Natural killer cell treated with Interleukin-12 subunit alpha and Interleukin-12 subunit beta and Interleukin-15 and Interleukin-18, amount 100 ng/mL, for 72 hours (primary cell): ENCODE results near the gene ETV4. TPM values are rescaled to one million over a fixed set of nuclear protein-coding genes. Genes with fewer than 3 reads are reported as not detected.

ENCODE experiments used
- ATAC-seq, 2 donors: fragments of 150-1000 bp; cut with Tn5 transposase in 1 of 2; sonication (Bioruptor Pico), chemical (Tn5 transposase) in 1 of 2; 2 replicates each; pipeline ENCODE4 v1.10.0; 2021
- DNase-seq: peaks from one replicate; pipeline ENCODE4 v3.0.0; 2022; ENCODE audit warnings: low spot score
- H3K27ac Mint-ChIP-seq, 2 donors: 1 replicate in 1 of 2; 2 replicates in 1 of 2; pipeline ENCODE4 v1.8.0; 2022; ENCODE audit warnings: mixed read lengths in 2 of 2, mild to moderate bottlenecking in 1 of 2, moderate library complexity in 1 of 2
- H3K27me3 Mint-ChIP-seq, 2 donors: 1 replicate in 1 of 2; 2 replicates in 1 of 2; pipeline ENCODE4 v1.8.0; 2022; ENCODE audit warnings: mixed read lengths in 2 of 2
- H3K36me3 Mint-ChIP-seq: one replicate; pipeline ENCODE4 v1.8.0; 2022; ENCODE audit warnings: mixed read lengths
- H3K4me1 Mint-ChIP-seq, 2 donors: 1 replicate in 1 of 2; 2 replicates in 1 of 2; pipeline ENCODE4 v1.8.0; 2022; ENCODE audit warnings: low read depth in 2 of 2, mixed read lengths in 2 of 2, mild to moderate bottlenecking in 1 of 2
- H3K4me3 Mint-ChIP-seq: one replicate; pipeline ENCODE4 v1.8.0; 2022; ENCODE audit warnings: mixed read lengths
- H3K9me3 Mint-ChIP-seq: 2 replicates; pipeline ENCODE4 v1.8.0; 2022; ENCODE audit warnings: mixed read lengths
- total RNA-seq, 2 donors: library from RNA; stranded (reverse); gene quantifications; one replicate each; pipeline ENCODE4 v1.2.3, GENCODE V29; 2022

Gene ETV4
- total RNA-seq, 2 donors from 2014 or later = 1.4 to 2.1 TPM

- no peaks in the 10 kb centered on the region for H3K9me3 Mint-ChIP-seq
- no peak for DNase-seq
- peak overlapping the region; percentile 50 to 77 for H3K27ac Mint-ChIP-seq
- peaks cover 13% of the 10 kb centered on the region in 2 donors for H3K4me1 Mint-ChIP-seq
- ATAC-seq = peak; percentile 46 to 55
- H3K27me3 Mint-ChIP-seq = peaks cover 15 to 18% of the 10 kb centered on the region in 2 donors
- H3K4me3 Mint-ChIP-seq = no peak overlapping the region
- H3K36me3 Mint-ChIP-seq = no peaks in the 10 kb centered on the region
Measured at GRCh38 chr17:43578699-43579565, 32.8 kb upstream of the ETV4 start.

- no peak for DNase-seq
- Mint-ChIP-seq H3K4me1 (peaks cover 13% of the 10 kb centered on the region in 2 donors), H3K27me3 (peaks cover 12% of the 10 kb centered on the region in 2 donors), H3K4me3 (no peak overlapping the region), H3K36me3 (no peaks in the 10 kb centered on the region), H3K27ac (peak overlapping the region in 1 of 2 donors; percentile 77), H3K9me3 (no peaks in the 10 kb centered on the region)
- ATAC-seq = no peak
Measured at GRCh38 chr17:43578404-43578698, 32.2 kb upstream of the ETV4 start.

- no peaks in the 10 kb centered on the region for H3K9me3 Mint-ChIP-seq
- no peak for DNase-seq
- H3K27ac Mint-ChIP-seq = no peak overlapping the region
- H3K27me3 Mint-ChIP-seq = peaks cover 7 to 12% of the 10 kb centered on the region in 2 donors
- peaks cover 13% of the 10 kb centered on the region in 2 donors for H3K4me1 Mint-ChIP-seq
- ATAC-seq = no peak
- H3K36me3 Mint-ChIP-seq = no peaks in the 10 kb centered on the region
- no peak overlapping the region for H3K4me3 Mint-ChIP-seq
Measured at GRCh38 chr17:43577664-43578403, 31.7 kb upstream of the ETV4 start.

- peak; percentile 63 for DNase-seq
- Mint-ChIP-seq H3K4me1 (peaks cover 13% of the 10 kb centered on the region in 2 donors), H3K27me3 (peaks cover 7 to 10% of the 10 kb centered on the region in 2 donors), H3K9me3 (no peaks in the 10 kb centered on the region), H3K27ac (no peak overlapping the region), H3K36me3 (no peaks in the 10 kb centered on the region), H3K4me3 (no peak overlapping the region)
- ATAC-seq = peak; percentile 78 to 82
Measured at GRCh38 chr17:43576563-43577229, 30.6 kb upstream of the ETV4 start.

- Mint-ChIP-seq H3K4me3 (no peak overlapping the region), H3K27me3 (peaks cover 6 to 7% of the 10 kb centered on the region in 2 donors), H3K27ac (no peak overlapping the region), H3K9me3 (no peaks in the 10 kb centered on the region), H3K36me3 (no peaks in the 10 kb centered on the region), H3K4me1 (peaks cover 13% of the 10 kb centered on the region in 2 donors)
- no peak for DNase-seq
- ATAC-seq = no peak
Measured at GRCh38 chr17:43574896-43575525, 28.9 kb upstream of the ETV4 start.

GRCh38 chr17:43574348-43574747 lies 28.2 kb upstream of the ETV4 start:
- no peak overlapping the region for H3K4me3 Mint-ChIP-seq
- DNase-seq (no peak), ATAC-seq (no peak)
- H3K4me1 Mint-ChIP-seq = peaks cover 9% of the 10 kb centered on the region in 2 donors
- H3K9me3 Mint-ChIP-seq = no peaks in the 10 kb centered on the region
- no peaks in the 10 kb centered on the region for H3K36me3 Mint-ChIP-seq
- H3K27ac Mint-ChIP-seq = no peak overlapping the region
- peaks cover 2% of the 10 kb centered on the region in 2 donors for H3K27me3 Mint-ChIP-seq

GRCh38 chr17:43573579-43574321 lies 27.6 kb upstream of the ETV4 start:
- DNase-seq = no peak
- H3K9me3 Mint-ChIP-seq = no peaks in the 10 kb centered on the region
- no peaks in the 10 kb centered on the region for H3K36me3 Mint-ChIP-seq
- no peaks in the 10 kb centered on the region for H3K27me3 Mint-ChIP-seq
- no peak overlapping the region for H3K27ac Mint-ChIP-seq
- no peak for ATAC-seq
- H3K4me1 Mint-ChIP-seq = peaks cover 3% of the 10 kb centered on the region in 2 donors
- H3K4me3 Mint-ChIP-seq = no peak overlapping the region

- no peaks in the 10 kb centered on the region for H3K9me3 Mint-ChIP-seq
- no peak overlapping the region for H3K27ac Mint-ChIP-seq
- no peaks in the 10 kb centered on the region for H3K27me3 Mint-ChIP-seq
- H3K36me3 Mint-ChIP-seq = no peaks in the 10 kb centered on the region
- H3K4me3 Mint-ChIP-seq = no peak overlapping the region
- no peak for DNase-seq
- ATAC-seq = no peak
- no peaks in the 10 kb centered on the region for H3K4me1 Mint-ChIP-seq
Measured at GRCh38 chr17:43572368-43572980, 26.3 kb upstream of the ETV4 start.

- Mint-ChIP-seq H3K9me3 (no peaks in the 10 kb centered on the region), H3K27me3 (no peaks in the 10 kb centered on the region), H3K4me3 (no peak overlapping the region), H3K27ac (no peak overlapping the region), H3K4me1 (no peaks in the 10 kb centered on the region), H3K36me3 (no peaks in the 10 kb centered on the region)
- DNase-seq = no peak
- no peak for ATAC-seq
Measured at GRCh38 chr17:43570518-43570928, 24.4 kb upstream of the ETV4 start.

- DNase-seq = no peak
- H3K27me3 Mint-ChIP-seq = peaks cover 9 to 11% of the 10 kb centered on the region in 2 donors
- H3K9me3 Mint-ChIP-seq = no peaks in the 10 kb centered on the region
- no peaks in the 10 kb centered on the region for H3K4me1 Mint-ChIP-seq
- no peak overlapping the region for H3K4me3 Mint-ChIP-seq
- no peak overlapping the region for H3K27ac Mint-ChIP-seq
- ATAC-seq = no peak
- no peaks in the 10 kb centered on the region for H3K36me3 Mint-ChIP-seq
Measured at GRCh38 chr17:43568506-43569082, 22.5 kb upstream of the ETV4 start.

GRCh38 chr17:43563600-43564594 lies 17.8 kb upstream of the ETV4 start:
- DNase-seq (no peak), ATAC-seq (no peak)
- H3K36me3 Mint-ChIP-seq = no peaks in the 10 kb centered on the region
- H3K4me3 Mint-ChIP-seq = no peak overlapping the region
- peaks cover 30 to 38% of the 10 kb centered on the region in 2 donors for H3K27me3 Mint-ChIP-seq
- H3K4me1 Mint-ChIP-seq = no peaks in the 10 kb centered on the region
- H3K27ac Mint-ChIP-seq = no peak overlapping the region
- no peaks in the 10 kb centered on the region for H3K9me3 Mint-ChIP-seq
